CD4-positive, alpha-beta T cell treated with Interleukin-17A for 4 hours (primary cell): ENCODE data around the gene ALKAL2.

Experiments used
- DNase-seq: peaks from one replicate; pipeline ENCODE4 v3.0.0-alpha.2; 2020; ENCODE audit warnings: mixed read lengths

ALKAL2 gene

DNA sequence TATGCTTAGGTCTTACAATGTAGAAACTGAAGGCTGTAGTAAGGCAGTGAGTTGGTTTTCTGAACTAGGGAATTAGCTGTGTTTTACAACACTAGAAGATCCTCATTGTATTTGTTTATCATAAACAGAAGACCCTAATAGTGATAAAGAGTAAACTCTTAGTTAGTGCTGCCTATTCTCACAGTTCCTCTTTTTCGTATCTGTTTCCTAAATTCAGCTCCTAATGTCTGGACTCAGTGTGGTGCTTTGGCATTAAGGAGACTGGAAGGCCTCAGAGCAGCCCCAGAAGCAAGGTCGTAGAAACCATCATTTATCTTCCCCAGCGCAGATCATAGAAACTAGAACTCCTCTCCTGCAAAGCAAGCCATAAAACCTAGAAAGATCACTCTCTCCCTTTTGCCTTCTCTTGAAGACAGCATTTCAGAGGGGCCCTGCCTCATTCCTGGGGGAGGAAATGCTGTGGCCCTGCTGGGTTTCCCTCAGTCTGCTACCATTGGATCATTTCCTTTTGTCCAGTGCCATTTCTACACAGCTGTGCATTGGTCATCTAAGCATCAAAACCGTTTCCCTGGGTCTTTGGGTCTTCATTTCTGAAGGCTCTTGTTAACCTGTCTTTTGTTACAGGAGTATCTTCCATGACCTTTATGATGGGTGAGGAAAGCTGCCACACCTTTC, 18.4 kb downstream of the ALKAL2 start:
- DNase-seq = no peak

DNA sequence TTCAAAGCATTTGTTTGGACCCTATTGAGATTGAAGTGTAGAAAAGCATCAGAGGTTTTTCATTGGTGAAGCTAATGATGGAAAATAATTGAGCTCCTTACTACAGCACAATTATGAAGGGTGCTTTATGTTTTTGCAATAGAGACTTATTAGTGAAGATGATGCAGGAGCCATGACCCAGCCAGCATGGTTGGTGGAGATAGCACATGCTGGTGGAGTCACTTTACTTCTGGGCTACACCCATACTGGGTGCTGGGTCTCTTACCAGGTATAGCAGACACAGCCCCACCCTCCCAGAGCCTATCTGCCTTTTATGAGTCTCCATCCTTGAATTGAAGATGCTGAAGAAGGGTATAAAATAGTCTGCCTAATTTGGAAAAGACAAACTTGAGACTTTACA, 19.6 kb downstream of the ALKAL2 start:
- DNase-seq = no peak

DNA sequence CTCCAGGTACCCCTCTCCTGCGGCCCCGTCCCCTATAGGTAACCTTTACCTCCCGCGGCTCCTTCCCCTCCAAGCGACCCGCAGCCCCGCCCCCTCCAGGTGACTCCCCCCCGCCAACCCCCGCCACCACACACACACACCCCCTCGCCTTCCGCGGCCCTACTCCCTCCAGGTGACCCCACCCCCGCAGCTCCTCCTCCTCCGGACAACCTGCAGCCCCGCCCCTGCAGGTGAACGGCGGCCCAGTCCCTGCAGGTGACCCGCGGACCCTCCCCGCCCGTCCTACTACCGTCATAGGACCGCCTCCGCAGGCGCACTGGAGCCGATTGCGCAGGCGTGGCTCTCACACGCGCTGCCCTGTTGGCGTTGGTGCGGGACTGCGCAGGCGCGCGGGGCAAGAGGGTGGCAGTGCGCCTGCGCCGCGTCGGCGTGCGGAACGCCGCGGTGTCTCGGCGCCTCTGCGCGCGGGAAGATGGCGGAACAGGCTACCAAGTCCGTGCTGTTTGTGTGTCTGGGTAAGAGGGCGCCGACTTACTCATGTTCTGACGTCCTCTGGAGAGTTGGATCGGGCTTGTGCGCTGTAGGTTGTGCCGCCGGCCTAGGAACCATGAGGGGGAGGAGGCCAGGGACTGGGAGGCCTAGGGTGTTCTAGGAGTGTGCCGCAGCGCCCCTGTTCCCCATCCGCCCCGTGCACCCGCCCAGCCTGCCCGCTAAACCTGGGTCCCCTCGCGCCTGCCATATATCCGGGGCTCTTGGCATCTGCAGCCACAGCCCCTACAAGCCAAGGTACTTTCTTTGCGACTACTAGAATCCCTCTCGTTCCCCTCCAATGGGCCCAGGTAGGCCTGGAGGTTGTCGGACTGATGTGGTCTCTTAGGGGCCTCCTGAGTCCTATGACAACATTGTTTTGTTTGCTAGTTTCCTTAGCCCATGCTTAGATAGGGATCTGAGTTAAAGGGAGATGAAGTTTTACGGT, 23.1 kb downstream of the ALKAL2 start, which contains the start of gene ACP1:
ACP1 (plus strand) TSS at position 455 of the 976 bp plus-strand sequence; CDS start at position 473, 18 bp downstream.
- peak; percentile 97 for DNase-seq

DNA sequence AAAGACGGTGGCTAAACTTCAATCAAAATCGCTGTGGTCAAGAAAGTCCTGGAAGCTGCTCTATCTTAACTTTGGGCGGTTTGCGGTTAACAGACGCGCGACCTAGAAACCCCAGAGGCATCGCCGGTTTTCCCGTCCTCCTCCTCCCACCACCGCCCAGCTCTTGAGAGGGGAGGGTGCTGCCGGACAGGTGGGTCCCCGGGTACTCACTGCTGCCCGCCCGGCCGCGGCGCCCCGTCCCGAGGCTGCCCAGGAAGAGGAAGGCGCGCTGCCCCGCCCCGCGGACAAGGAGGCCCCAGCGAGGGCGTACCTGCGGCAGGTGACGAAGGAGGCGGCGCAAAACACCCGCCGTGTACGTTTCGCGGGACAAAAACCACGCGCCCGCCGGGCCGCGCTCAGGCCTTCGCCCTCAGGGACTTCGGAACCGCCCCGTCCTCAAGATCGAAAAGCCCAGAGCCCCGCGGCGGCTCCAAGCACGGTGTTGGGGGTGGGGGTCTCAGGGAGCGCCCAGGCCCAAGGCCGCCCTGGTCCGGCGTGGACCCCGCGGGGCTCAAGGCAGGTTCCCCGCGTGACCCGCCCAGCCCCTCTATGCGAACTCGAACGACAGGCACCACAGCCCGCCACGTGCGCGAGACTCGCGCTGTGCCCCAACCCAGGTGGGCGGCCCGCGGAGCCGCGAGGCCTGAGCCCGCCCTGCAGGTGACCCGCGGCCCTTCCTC, 24.0 kb downstream of the ALKAL2 start, which contains the start of gene SH3YL1:
SH3YL1 (minus strand) TSS at position 259 of the 719 bp plus-strand sequence; CDS start at position 211, 48 bp downstream.
- DNase-seq = peak; percentile 75

DNA sequence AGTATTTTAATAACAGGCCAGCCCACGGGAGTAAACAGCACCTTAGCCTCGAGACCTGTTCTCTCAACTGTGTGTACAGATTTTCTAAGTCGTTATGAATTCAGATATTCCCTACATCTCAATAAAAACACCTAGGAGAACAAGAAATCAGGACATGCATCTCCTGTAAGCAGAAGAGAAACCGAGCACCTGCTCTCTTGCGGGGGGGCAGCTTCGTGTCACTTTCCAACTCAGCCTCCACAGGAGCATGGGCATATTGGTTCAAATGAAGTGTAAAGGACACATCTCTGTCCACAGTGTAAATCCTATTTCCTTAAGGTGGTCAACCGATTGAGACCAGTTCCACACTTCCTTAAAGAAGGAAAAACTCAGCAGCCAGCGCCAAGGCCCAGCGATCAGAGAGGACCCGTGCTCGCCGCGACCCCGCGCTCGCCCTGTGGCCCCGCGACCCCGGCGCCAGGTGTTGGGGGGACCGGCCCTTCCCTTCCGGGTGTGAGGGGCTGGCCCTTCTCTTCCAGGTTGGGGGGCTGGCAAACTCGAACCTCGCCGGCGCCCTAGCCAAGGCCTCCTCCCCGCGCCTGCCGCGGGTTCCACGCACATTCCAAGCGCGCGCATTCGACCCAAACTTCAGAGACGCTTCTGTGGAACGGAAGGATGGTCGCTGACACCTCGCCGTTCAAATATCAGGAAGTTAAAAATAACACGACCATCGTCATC, 24.7 kb downstream of the ALKAL2 start:
- DNase-seq = no peak

DNA sequence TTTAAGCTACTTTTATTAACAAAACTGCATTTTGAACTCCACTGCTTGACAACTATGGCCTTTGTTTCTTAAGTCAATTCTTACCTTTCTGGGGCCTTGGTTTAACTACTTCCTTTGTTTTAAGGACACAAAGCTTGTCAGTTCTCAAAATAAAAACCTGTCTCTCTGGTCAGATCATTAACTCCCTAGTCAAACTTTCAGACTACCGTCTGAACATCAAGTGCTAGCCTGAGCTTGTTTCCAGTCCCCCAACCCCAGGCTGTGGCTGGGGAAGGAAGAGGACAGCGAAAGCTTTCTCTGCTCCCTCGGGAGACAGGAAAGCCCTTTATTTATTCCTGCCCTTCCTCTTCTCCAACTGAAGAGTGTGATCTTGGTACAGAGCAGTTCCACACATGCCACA, 25.8 kb downstream of the ALKAL2 start:
- no peak for DNase-seq

DNA sequence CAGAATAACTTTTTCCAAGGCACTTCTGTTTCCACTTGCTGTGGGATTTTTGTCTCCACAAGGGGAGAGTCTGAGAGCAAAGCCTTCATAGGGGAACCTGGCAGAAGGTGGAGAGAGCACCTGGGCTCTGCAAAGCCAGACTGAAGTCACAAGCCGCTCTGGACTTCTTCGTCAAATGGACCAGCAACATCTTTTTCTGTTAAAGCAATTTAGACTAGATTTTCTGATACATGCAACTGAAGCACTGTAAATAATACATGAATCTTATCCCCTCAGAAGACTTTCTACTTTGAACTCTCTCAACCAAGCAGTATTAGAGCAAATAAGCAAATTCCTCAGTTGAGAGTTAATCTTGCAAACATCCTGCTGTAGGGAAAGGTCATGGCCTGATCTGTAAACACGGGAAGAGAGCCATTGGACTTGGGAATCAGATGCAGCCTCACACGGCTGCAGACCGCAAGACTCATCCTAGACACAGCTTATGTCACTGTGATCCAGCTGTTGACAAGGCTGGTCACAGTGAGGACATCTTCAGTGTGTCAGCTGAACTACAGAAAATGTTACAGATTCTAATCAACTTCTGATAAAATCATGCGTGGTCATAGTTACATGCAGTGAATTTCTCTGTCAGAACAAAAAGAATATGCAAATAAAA, 27.3 kb downstream of the ALKAL2 start:
- DNase-seq = no peak

DNA sequence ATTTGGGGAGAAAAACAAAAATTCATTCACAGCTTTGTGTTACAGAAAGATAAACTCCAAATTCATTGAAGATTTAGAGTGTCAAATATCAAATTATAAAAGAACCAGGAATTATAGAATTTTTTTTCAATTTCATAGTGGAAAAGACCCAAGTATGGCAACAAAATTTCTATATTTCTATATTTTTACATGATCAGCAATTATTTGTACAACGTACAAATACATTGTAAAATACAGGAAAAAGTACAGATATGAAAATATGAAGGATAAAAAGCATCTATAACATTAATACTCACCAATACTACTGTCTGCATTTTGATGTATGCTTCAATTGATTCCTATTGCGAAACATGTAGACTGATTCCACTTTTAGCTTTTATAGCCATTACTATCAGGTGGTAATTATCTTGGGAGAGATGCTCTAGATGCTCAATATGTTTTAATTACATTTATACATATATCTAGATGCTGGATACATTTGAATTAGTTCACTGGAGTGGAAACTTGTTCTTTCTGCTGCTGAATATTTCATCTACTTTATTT, 28.0 kb downstream of the ALKAL2 start:
- no peak for DNase-seq

DNA sequence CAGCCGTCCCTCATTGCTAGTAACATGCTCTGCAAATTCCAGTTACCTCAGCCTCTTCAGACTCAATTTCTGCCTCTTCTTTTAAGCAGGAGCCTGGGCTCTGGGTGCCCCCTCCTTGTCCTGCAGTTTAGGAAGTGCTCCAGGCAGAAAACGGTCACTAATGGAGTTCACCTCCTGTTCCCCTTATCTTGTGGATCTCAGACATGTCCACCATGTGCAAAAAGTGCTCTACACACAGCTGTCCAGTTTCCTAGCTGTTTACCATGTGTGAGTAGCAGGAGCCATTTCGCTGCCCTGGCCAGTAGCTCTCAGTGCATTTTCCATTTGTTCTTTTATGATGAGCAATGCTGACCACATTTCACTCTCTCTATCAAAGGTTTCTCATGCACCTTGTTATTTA, 29.0 kb downstream of the ALKAL2 start:
- DNase-seq = no peak

DNA sequence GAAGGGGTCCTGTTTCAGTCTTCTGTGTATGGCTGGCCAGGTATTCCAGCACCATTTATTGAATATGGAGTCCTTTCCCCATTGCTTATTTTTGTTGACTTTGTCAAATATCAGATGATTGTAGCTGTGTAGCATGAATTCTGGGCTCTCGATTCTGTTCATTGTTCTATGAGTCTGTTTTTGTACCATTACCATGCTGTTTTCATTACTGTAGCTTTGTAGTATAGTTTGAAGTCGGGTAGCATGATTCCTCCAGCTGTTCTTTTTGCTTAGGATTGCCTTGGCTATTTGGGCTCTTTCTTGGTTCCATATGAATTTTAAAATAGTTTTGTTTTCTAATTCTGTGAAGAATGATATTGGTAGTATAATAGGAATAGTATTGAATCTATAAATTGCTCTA, 30.0 kb downstream of the ALKAL2 start:
- DNase-seq = no peak

DNA sequence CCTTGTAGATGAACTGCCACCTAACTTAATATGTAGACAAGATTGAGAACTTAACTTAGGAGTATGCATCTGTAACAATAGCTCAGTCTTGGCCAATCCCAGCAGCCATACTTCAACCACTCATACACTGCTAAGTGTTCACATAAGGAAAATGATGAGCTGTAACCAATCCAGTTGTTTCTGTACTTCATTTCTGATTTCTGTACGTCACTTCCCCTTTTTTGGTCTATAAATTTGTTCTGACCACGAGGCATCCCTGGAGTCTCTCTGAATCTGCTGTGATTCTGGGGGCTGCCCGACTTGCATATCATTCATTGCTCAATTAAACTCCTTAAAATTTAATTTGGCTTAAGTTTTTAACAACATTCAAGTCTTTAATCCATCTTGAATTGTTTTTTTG, 30.5 kb downstream of the ALKAL2 start:
- DNase-seq = no peak

DNA sequence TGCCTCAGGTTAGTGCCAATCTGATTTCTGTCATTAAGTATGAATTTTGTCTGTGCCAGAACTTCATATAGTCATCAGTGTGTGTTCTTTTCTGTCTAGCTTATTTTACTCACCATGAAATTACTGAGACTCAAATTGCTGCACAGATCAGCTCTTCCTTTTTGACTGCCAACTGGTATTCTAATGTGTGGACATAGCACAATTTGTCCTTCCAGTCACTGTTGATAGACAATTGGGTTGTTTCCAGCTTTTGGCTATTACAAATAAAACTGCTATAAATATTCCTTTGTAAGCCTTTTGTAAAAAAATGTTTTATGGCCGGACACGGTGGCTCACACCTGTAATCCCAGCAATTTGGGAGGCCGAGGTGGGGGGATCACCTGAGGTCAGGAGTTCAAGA, 31.8 kb downstream of the ALKAL2 start:
- DNase-seq = no peak

DNA sequence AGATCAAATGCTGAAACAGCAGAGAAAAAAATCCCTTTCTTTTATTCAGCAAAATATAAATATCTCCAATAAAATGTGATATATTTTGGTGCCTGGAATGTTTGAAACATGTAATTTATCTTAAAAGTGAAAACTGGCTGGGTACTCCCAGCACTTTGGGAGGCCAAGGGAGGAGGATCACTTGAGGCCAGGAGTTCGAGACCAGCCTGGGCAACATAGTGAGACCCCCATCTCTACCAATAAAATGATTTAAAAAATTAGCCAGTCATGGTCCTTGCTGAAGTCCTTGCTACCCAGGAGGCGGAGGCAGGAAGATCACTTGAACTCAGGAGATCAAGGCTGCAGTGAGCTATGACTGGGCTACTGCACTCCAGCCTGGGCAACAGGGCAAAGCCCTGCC, 32.7 kb downstream of the ALKAL2 start:
- DNase-seq = no peak

DNA sequence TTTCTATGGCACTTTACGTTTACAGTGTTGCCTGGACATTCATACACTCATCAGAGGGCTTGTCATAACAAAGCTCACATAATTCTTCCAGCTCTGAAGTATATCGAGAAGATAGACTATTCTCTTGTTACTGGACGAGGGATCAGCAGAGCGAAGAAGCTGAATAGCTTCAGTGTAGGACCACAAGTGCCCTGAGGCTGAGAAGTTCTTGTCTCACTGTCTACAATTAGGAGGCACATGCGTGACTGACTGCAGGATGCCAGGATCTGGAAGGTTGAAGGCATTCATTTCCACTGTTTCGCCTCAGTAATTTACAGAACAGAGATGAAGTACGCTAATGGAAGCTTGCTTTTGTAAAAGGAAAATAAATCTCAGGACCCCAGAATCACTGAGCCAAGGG, 33.6 kb downstream of the ALKAL2 start:
- no peak for DNase-seq

DNA sequence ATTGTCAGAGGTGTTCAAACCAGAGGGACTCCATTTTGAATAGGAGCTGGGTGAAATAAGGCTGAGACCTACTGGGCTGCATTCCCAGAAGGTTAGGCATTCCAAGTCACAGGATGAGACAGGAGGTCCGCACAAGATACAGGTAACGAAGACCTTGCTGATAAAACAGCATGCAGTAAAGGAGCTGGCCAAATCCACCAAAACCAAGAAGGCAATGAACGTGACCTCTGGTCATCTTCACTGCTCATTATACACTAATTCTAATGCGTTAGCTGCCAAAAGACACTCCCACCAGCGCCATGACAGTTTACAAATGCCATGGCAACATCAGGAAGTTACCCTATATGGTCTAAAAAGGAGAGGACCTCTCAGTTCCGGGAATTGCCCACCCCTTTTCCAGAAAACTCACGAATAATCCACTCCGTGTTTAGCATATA, 34.7 kb downstream of the ALKAL2 start:
- DNase-seq = no peak

DNA sequence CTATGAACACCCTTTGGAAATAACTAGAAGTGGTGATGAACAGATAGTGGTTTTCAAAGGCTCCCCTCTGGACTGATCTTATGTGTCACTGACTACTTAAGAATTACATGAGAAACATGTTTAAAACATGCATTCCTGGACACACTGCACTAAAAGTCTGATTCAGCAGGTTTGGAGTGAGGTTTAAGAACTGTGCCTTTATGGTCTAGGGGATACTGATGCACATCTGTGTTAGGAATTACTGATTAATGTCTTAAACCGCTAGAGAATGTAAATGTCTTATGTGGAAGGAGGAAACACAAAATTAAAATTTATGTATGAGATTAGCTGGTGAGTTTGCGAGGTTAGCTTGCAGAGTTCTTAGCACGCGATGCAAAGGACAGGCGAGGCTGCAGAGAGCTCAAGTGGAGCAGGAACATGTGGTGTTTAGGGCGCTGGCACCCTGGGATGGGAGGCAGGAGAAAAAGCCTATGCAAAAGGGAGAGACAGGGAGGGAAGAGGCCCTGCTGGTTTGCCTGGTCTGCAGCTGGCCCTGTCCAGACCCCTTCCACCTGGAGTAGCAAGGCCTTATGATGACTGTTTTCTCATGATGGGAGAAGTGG, 35.8 kb downstream of the ALKAL2 start:
- no peak for DNase-seq

DNA sequence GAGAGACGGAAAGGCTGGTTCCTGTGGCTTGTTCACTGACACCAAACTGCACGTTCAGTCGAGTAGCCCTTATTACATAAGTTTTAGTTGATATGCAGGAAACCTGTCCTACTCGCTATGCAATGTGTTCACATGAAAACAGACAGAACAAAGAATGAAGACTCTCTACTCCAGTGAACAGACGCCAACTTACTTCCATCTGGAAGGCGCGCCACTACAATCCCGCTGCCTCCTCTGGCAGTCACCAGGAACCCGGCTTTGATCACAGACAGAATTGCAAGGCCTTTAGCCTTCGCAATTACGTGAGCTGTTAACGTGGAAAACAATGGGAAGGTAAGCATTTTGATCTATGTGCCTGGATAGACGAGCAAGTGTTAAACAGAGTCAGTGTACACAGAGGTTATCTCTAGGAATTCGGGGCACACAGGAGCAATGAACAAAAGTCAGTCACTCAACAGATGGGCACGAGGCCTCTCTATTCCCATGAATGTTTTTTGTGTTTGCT, 38.3 kb downstream of the ALKAL2 start:
- DNase-seq = no peak

DNA sequence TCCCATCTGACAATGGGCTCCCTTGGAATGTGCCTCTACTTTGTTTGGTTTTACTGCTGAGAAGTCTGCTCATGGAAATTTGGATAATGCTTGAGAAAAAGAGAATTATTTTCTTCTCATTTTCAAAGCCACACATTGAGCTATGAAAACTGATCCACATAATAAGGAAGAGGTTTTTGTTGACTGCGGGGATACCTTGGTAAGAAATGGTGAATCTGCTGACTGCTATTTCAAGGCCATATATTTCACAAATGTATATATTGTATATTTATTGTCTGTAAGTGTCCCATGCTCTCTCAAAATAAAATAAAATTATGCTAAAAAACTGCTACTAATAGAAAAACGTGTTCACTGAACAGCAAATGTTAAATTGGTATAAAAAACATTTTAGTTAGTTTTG, 39.2 kb downstream of the ALKAL2 start:
- no peak for DNase-seq

DNA sequence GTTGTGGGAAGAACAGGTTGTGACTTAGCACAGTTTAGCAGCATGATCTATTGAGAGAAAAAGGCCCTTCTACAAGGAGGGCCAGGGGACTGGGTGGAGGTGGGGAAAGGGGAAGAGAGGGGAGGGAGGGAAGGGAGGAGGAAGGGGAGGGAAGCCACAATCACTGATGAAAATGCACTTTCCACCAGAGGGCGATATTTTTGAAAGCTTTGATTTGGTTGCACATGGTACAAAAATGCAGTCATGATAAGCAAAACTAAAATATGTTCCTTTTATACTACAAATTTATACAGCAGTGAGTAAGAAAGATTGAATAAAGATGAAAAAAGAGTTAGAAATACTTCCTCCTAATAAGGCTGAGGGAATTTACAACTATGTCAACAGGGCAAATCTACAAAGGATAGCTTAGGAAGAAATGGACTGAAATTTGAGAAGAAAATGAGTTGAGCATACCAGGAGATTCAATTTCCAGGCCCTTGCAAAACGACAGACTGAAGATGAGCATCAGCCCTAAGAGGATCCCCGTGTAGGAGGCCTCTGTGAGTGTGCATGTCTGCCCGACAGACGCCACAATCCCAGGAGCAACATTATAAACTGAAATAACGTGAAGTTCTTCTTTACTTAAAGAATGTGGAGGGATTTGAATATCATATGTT, 41.3 kb downstream of the ALKAL2 start:
- peak; percentile 44 for DNase-seq

DNA sequence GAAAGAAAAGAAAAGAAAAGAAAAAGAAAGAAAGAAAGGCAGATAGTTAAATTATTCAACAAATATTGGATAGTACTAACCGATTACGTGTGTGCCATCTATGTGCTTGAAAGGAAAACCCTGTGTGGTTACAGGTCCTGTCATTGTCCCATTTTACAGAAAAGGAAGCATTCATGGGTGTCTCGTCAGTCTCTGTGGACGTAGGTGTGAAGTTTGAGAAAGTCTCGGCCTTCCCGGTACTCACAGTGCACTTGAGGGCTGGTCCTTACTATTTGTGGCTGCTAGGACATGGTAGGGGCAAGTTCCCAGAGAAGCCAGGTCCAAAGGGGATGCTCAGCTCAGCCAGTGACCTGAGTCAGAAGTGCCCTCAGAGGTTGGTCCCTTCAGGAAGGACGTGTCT, 43.3 kb downstream of the ALKAL2 start:
- DNase-seq = no peak
